RWPE1 (cell line): ENCODE data around the gene LRRC49.

Experiments
- CTCF ChIA-PET: fragments of 350-600 bp; sonication (Branson Sonifier 250); formaldehyde crosslinking; extraction: SDS; loops from one replicate; lab custom pipeline; 2021; lab: Yijun Ruan, JAX
- POLR2A ChIA-PET: fragments of 400-600 bp; formaldehyde crosslinking; extraction: SDS; loops from one replicate; lab custom pipeline; 2020; ENCODE audit warnings: antibody characterized with exemption; ENCODE audit not compliant: low non-redundant PET; lab: Yijun Ruan, JAX
- DNase-seq: peaks from one replicate; pipeline ENCODE4 v3.0.0; 2012; ENCODE audit warnings: low spot score
- H3K27ac ChIP-seq: fragments of 450-650 bp; 2 replicates; pipeline ENCODE4 v1.5.1; 2017
- CTCF ChIP-seq: fragments of 450-650 bp; conservative IDR thresholded peaks from 2 replicates; pipeline ENCODE4 v1.5.1; 2017; ENCODE audit warnings: low read depth, mild to moderate bottlenecking

Gene LRRC49

GRCh38 chr15:70902107-70902506 lies 9.5 kb downstream of the LRRC49 start:
- POLR2A ChIA-PET, result no interaction called here
- DNase-seq, result peak; percentile 65
- CTCF ChIA-PET, result interaction anchor here (0.6 to 1.0 kb wide), 4 partner anchors 9 to 606 kb away, joined by 3 to 4 read pairs (median 4); no protein-coding TSS in a partner anchor
- TF ChIP-seq CTCF, result no peak
- H3K27ac ChIP-seq, result peak overlapping the region; percentile 64

GRCh38 chr15:70906842-70907241 lies 14.2 kb downstream of the LRRC49 start:
- H3K27ac ChIP-seq, result no peak overlapping the region
- DNase-seq, result no peak
- ChIA-PET POLR2A (no interaction called here), CTCF (no interaction called here)
- no peak for TF ChIP-seq CTCF

- ChIA-PET POLR2A (no interaction called here), CTCF (no interaction called here)
- no peak overlapping the region for H3K27ac ChIP-seq
- peak; percentile 13; the same call in 1 of the 2 replicates for TF ChIP-seq CTCF
- no peak for DNase-seq
Measured at GRCh38 chr15:70907784-70908471, 15.3 kb downstream of the LRRC49 start.

GRCh38 chr15:70910958-70911357 lies 18.3 kb downstream of the LRRC49 start:
- H3K27ac ChIP-seq, result no peak overlapping the region
- ChIA-PET POLR2A (no interaction called here), CTCF (no interaction called here)
- no peak for DNase-seq
- TF ChIP-seq CTCF, result no peak

GRCh38 chr15:70912187-70912586 lies 19.6 kb downstream of the LRRC49 start:
- no peak for TF ChIP-seq CTCF
- DNase-seq, result no peak
- CTCF ChIA-PET, result interaction anchor here (0.6 kb wide), 1 partner anchor 12 kb away, joined by 3 read pairs; no protein-coding TSS in a partner anchor
- H3K27ac ChIP-seq, result peak overlapping the region; percentile 59
- POLR2A ChIA-PET, result no interaction called here

GRCh38 chr15:70916531-70916930 lies 23.9 kb downstream of the LRRC49 start:
- ChIA-PET CTCF (interaction anchor here (0.6 to 0.7 kb wide), 3 partner anchors 14 to 193 kb away, joined by 3 read pairs; no protein-coding TSS in a partner anchor), POLR2A (no interaction called here)

More at GRCh38 chr15:70916531-70916930, 23.9 kb downstream of the LRRC49 start:
- H3K27ac ChIP-seq, result no peak overlapping the region
- DNase-seq, result no peak
- no peak for TF ChIP-seq CTCF
